GM12878 (cell line): ENCODE results near the gene HTR3E.

ENCODE experiments used
- CBX5 ChIP-seq: sonication (generic); IDR thresholded peaks from 2 replicates; pipeline ENCODE4 v1.6.1; 2016; ENCODE audit warnings: low read depth, moderate library complexity, mild to moderate bottlenecking, inconsistent platforms
- ESRRA ChIP-seq: IDR thresholded peaks from 2 replicates; pipeline ENCODE4 v1.6.1; 2012; ENCODE audit warnings: mild to moderate bottlenecking, low read length, improper control_type of control experiment
- MLLT1 ChIP-seq: fragments of 450-650 bp; IDR thresholded peaks from 2 replicates; pipeline ENCODE4 v1.6.1; 2016; ENCODE audit warnings: mild to moderate bottlenecking

GRCh38 chr3:184096811-184097383 is at the start of gene HTR3E:
- no peak for TF ChIP-seq MLLT1
- no peak for TF ChIP-seq CBX5
- TF ChIP-seq ESRRA = no peak
